Activated CD4-positive, alpha-beta T cell treated with anti-CD3 and anti-CD28 coated beads, Interleukin-2, amount 50 U/mL, for 48 hours (primary cell): ENCODE measurements around the gene CCL4L2.
A peak's percentile ranks its signal among the peaks of the same experiment; 100 is the strongest.
"Not testable (repeated sequence)": the region's sequence is repeated elsewhere in the genome, so short reads cannot be mapped to it uniquely, and the experiment has no call there.

Source experiments
- DNase-seq, 2 experiments: peaks; one replicate each; pipeline ENCODE4 v3.0.0-alpha.2; 2020

The CCL4L2 gene

DNA sequence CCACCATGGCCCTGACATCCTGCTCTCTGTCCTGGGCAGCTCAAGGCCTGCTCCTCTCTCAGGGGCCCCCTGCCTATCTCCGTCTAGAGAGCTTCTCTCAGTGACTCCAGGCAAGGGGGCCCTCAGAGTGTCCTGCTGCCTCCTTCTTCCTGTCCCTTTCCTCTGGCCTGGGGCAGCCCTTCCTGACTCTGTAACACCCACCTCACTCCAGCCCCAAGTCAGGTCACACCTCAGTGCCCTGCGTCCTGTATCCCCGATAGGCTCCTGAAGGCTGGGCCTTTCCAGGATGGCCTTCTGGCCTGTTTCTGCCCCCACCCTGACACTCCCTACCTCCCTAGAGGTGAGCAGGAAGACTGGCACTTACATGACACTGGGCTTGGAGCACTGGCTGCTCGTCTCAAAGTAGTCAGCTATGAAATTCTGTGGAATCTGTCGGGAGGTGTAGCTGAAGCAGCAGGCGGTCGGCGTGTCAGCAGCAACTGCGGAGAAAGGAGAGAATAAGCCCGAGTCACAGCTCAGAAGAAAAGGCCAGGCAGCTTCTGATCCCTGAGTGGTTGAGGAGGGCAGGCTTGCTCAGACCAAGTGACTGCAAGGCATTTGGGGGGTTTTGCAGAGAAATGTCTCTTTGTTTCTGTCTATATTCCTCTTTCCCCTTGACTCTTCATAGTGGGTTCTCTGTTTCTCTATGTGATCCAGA, 15.3 kb upstream of the CCL4L2 start:
- DNase-seq = no peak

DNA sequence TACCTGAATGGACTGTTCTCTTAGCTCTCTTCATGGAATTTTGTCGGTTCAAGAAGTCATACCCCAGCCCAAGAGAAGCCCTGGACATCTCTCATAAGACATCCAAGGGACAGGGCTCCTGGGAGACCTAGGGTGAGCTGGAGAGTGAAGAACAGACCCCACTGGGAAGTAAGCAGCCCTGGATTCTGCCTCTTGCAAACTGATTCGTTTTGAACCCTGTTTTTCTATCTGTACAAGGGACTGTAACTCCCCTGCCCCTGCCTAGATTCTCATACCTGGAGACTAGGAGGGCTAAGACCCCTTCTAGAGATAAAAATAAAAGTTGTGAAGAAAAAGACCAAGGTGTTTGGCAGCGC, 14.8 kb upstream of the CCL4L2 start:
- no peak for DNase-seq

DNA sequence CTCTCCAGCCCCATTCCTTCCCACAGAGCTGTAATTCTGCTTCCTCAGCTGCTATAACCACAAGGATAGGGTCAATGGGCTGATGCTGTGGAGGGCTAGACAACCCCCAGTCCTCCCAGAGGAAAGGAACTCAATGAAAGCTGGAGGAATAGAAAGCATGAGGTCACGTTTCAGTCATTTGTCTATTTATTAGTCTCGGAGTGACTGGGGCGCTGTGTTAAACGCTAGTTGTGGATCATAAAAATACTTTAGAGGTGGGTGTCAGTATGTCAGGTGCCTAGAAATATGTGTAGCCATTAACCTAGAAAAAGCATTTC, 13.5 kb upstream of the CCL4L2 start:
- no peak for DNase-seq

DNA sequence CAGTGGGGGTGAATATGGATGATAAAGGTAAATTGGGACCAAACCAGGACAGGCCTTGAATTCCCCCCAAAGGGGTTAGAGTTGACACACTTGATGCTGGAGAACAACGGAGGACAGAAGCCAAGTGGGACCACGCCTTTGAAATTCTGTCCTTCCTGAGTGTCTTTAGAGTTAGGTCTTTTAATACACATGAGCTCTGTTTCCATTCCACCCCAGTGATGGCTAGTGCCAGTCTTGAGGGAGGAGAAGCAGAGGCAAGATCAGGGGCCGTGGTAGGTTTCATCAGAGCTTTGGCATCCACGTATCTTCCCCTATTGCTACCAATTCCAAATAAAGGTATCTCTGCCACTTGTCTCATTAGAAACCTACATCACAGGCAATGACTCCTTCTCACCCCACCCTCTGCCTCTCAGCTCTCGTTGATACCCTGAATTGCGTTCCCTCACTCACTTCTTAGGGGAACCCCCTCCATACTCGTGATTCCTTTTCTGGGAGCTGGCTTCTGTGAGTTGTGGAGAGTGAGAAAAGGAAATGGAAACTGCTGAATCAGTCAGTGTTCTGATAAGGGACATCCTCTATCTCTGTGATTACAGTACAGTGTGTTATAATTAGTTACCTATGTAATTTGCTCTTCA, 11.9 kb upstream of the CCL4L2 start:
- peak in 1 of 2 experiments; percentile 54 for DNase-seq

DNA sequence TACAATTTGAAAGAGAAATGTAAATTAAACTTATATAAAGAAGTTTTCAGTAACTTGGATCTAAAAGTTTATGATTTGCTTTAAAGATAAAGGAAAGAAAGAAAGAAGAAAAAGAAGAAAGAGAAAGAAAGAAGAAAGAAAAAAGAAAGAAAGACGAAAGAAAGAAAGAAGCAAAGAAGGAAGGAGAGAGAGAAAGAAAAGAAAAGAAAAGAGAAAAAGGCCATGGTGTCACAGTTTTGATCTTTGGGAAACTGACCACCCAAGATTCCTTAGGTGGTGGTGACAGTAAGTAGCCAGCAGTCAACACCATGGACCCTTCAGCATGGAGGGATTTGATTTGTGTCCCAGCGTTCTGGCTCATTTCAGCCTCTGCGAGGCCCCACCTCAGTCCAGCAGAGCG, 9.8 kb upstream of the CCL4L2 start:
- not testable (repeated sequence) for DNase-seq

DNA sequence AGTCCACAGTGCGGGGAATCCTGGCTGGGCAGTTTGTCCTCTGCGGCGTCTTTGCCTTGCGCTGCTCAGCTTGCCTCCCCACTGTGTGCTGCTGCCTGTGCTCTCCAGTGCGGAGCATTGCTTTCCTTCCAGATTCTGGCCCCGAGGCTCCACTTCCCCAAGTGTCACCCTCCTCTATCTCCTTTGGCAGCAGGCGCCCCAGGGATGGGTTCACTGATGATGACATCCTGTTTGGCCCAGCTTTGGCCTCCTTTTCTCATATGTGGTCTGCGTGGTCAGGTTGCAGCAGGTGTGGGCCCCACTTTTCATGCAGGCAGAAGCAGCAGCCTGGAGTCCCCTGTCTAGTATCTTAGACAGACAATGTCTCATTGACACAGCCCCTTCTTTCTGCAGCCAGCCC, 9.4 kb upstream of the CCL4L2 start:
- DNase-seq = not testable (repeated sequence)

DNA sequence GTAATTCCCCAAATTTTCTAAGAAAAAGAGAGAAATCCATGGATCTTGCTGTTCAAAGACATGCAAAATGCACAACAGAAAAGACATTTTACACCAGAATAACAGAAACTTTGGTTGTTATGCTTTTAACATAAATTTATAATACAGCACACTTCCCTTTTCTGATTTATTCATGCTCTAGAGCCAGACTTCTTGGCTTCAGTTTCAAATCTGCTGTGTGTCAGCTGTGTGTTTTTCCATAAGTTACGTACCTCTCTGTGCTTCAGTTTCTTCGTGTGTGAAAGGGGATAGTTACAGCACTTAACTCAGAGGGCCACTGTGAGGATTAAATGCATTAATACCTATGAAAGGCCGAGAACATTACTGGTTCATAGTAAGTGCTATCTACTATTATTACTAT, 7.5 kb upstream of the CCL4L2 start:
- no peak for DNase-seq

DNA sequence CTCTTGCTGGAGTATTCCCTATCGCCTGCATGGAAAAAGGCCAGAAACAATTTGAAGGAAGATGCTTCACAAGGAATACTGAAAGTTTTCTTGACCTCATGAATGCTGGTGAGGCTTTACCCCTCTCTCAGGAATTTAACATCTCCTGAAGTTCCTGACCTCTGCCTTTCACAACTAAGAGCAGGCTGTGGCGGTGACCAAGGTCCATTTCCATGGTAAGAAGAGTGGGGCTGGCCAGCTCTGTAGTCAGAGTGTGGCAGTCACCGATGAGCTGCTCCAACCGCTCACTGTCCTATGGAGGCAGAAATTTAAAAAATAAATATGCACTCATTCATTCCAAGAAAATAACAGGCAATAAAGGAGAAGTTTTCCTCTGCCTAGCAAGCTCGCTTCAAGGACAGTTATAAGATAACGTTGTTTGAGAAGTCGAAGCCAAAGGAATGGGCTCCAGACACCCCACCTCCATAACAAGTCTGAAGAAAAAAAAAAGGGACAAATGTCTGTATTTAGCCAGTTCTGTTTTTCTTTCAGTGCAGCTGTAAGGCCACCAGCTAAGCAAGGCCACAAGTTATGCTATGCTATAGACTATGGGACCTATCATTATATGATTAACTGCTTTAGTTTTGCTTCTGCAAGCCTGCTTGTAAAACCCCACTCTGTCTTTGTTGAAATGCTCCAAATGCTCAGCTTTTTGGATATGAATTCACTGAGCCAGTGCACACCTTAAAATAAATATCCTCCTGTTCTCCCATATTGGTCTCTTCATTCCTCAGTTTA, 6.0 kb upstream of the CCL4L2 start:
- no peak for DNase-seq

DNA sequence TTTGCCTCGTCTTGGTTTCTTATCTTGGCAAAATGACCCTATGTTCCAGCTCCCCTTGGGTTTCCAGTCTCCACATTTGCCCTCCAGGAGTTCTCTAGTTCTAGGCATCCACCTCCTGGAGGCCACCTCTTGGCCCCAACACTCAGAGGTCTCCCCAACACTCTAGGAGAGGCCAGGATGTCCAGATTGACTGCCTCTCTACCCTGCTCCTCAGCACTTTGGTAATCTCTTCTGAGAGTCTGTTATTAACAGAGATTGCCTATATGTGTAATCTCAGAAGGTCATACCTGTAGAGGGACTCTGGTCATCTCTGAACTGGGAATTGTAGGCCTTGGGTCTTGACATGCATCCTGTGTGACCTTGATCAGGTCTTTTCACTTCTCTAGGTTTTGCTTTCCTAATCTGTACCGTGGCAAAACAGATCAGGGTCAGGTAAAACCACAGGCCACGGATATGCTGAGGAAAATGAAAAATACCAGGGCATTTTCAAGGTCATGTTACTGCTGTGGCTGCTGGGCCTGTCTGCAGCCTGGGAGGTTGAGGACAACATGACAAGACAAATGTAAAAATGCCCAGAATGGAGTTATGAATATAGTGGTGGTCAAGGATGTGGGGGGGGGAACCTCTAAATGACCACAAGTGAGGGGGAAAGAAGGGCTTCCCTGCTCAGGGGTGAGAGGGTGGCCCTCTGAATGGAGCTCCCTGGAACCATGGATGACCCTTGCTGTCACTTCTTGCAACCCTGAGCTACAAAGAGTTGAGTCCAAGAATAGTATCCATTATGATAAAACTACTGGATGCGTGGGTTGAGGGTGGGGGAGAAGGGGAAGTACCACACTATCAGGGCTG, 5.0 kb upstream of the CCL4L2 start:
- DNase-seq = no peak

DNA sequence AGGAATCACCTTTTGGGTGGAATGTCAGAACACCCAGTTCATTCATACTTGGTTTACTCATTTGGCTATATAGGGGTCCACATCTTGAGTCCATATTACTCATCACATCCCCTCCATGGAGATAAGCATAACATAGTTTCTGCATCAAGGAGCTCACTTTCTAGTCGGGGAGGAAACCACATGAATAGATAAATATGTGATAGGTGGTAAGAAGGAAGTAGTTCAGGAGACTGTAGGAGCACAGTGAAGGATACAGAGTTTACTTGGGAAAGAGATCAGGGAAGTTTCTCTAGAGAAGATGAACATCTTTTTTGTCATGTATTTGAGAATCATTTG, 4.4 kb upstream of the CCL4L2 start:
- not testable (repeated sequence) for DNase-seq

DNA sequence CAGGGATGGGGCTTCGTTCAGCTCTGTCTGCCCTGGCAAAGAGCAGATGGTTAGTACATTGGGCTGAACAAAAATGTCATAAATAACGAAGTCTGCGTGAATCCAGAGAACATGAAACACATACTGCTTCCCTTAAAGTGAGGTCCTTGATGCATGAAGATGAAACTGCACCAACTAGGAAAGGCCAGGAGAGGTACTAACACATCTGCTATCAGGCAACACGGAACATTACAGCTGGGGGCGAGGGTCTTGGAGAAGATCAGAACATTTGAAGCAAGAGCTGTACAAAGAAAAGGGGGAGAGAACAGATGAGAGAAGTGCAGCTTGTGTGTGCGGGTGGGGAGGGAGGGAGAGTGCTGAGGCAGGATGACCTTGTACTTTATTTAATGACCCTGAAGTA, 3.5 kb upstream of the CCL4L2 start:
- not testable (repeated sequence) for DNase-seq

DNA sequence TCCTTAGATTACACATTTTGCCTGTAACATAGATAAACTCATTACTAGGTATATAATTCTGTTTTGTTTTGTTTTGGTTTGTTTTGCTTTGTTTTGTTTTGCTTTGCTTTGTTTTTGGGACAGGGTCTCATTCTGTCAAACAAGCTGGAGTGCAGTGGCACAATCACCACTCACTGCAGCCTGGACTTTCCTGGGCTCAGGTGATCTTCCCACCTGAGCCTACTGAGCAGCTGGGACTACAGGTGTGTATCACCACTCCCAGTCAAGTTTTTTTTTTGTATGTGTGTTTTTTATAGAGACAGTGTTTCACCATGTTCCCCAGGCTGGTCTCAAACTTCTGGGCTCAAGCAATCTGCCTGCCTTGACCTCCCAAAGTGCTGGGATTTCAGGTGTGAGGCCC, 1.3 kb upstream of the CCL4L2 start:
- no peak for DNase-seq

DNA sequence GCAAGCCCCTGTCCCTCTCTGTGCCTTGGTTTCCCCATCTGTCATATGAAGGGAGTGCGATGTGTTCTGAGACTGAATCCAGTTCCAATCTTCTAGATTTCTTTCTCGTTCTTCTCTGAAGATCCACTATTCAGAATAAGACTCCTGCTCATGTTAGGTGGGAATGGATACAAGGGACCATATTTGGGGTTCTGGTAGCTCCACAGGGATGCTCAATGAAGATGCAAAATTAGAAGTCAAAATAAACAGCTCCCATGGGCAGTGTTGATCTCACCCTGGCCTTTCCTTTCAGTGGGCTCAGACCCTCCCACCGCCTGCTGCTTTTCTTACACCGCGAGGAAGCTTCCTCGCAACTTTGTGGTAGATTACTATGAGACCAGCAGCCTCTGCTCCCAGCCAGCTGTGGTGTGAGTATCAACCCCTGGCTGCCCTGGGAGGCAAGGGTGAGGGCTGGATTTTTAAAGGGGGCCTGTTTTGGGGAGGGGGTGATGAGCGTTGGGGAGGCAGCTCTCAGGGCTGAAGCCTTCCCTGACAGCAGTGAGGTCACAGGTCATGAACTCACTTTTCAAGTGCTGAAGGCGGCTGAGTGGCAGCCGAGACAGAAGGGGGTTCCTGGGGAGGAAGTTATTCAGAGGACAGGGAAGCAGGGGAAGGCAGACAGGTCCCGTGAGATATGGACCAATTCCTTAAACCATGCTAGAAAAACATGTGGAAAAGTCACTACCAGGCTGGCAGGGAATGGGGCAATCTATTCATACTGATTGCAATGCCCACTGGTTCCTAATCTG, 815 bp downstream of the CCL4L2 start:
- DNase-seq = not testable (repeated sequence)

DNA sequence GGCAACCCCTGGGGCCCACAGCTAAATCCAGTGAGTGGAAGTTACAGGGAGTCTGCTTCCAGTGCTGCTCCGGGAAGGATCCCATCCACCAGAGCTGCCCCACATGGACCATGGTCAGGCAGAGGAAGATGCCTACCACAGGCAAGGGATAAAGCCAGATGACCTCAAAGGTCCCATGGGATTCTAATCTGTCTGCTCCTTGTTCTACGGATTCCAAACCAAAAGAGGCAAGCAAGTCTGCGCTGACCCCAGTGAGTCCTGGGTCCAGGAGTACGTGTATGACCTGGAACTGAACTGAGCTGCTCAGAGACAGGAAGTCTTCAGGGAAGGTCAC, 1.4 kb downstream of the CCL4L2 start:
- no peak for DNase-seq

DNA sequence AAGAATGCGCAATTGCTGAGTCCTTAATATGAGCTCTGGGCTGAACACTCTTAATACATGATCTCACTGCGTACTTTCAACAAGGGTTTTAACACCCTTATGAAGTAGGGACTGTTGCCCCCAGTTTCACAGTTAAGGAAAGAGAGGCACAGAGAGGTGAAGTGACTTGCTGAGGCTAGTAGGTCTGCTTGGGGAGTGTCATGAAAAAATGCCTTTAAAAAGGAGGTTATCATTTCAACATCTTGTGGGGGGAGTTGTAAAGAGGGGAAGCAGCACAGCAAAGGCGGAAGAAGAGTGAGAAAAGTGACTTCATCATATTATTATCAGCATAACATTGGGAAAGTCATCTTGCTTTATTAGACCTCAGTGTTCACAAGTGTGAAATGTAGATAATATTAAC, 2.1 kb downstream of the CCL4L2 start:
- no peak for DNase-seq

DNA sequence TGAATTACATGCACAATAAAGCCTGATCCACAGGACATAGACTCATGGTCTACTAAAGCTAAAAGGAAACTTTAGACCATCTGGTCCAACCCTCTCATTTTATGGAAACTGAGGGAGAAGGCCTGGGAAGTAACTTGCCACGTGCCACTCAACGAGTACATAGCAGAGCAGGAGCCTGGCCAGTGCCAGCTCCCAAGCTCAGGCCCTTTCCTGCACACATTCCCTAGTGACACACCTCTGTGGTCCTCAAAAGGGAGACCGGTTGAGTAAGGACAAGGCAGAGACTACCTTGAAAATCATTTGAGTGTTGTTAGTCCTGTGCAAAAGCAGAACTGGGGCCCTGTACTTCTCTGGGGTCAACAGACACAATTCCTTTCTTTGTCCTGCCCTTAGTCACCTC, 2.8 kb downstream of the CCL4L2 start:
- DNase-seq = no peak

DNA sequence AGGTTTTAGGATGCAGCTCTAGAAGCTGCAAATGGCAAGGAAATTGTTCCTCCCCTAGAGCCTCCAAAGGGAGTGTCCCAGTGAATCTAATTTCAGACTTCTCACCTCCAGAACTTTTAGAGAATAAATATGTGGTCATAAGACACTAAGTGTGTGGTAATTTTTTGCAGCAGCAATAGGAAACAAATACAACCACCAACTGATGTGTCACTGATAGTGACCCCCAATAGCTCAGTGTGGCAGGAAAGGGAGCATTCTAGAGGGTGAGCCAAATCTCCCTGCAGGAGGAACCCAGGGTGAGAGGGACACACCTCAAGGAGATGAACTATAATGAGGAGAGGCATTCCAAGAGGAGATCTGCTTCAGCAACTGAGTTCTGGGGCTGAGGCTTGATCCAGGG, 4.1 kb downstream of the CCL4L2 start:
- no peak for DNase-seq

DNA sequence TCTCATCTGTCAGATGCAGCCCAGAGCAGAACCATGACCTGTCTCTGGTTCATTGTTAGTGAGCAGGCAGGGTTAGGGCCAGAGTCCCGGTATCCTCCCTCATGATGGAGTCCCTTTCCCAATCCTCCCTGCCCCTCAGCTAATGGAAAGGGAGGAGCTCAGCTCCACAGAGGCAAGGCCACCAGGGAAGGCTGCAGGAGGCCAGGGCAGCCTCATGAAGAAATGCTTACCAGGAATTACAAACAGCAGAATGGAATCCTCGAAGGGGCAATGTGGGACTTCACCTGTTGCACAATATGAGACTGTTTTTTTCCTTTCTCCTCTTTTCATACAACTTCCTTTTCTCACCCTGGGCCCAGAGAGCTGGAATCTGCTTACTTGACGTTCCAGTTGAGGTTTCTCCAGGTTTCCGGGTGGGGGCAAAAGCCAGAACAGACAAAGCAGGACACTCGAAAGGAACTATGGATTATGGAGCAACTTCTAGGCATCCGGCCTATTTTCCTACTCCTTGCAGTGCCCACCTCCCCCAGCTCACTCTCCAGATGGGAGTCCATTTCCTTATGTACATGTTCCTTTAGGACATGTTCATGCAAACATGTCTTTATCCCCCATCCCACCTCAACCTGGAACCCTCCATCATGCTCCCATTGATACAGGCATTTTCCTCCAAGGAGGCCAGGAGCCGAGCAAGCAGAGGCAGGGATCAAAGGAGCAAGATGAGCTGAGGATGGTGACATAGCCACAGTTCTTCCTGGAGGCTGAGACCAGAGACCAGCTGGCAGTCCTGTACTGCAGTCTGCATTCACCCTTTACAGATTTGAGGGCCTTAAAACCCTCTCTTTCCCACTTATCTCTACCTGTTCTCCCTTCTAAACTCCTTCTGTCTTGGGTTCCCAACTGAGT, 4.8 kb downstream of the CCL4L2 start:
- DNase-seq = not testable (repeated sequence)

DNA sequence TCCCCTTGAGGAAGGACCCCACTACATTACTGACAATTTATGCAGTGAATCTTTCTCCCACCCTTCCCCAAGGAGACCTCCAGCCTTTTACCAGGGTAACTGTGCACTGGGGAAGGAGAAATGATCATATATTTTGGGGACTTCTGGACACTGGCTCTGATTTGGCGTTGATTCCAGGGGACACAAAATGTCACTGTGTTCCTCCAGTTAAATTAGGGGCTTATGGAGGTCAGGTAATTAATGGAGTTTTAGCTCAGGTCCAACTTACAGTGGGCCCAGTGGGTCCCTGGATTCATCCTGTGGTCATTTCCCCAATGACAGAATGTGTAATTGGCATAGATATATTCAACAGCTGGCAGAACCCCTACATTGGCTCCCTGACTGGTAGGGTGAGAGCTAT, 8.7 kb downstream of the CCL4L2 start:
- not testable (repeated sequence) for DNase-seq

DNA sequence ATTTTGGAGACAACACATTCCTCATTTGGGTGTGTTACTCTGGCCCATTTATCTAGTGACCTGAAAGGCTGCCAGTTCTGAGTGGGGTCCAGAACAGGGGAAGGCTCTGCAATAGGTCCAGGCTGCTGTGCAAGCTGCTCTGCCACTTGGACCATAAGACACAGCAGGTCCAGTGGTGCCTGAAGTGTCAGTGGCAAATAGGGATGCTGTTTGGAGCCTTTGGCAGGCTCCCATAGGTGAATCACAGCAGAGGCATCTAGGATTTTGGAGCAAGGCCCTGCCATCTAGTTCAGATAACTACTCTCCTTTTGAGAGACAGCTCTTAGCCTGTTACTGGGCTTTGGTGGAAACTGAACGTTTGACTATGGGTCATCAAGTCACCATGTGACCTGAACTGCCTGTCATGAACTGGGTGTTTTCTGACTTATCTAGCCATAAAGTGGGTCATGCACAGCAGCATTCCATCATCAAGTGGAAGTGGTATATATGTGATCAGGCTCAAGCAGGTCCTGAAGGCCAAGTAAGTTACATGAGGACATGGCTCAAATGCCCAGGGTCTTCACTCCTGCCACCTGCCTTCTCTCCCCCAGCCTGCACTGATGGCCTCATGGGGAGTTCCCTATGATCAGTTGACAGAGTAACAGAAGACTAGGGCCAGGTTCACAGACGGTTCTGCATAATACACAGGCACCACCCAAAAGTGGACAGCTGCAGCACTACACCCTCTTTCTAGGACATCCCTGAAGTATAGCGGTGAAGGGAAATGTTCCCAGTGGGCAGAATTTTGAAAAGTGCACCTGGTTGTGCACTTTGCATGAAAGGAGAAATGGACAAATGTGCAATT, 10.1 kb downstream of the CCL4L2 start:
- not testable (repeated sequence) for DNase-seq
